ENCODE data around the gene KIF4A.
"Not testable (repeated sequence)": the region's sequence is repeated elsewhere in the genome, so short reads cannot be mapped to it uniquely, and the experiment has no call there.

KIF4A gene

GRCh38 chrX:70289793-70290770 lies at the start of gene KIF4A, which contains the start of gene PDZD11:
KIF4A (plus strand) TSS chrX:70290104; CDS start chrX:70290459, 355 bp downstream.
PDZD11 (minus strand) TSS chrX:70289927; CDS start chrX:70289341, 586 bp downstream.
- DNase-seq (ENCODE audit: low read depth, low spot score) = peak; percentile 97

- no peak for DNase-seq (ENCODE audit: low read depth, low spot score)
Measured at GRCh38 chrX:70240751-70241150, 49.2 kb upstream of the KIF4A start.

- DNase-seq (ENCODE audit: low read depth, low spot score) = no peak
Measured at GRCh38 chrX:70241501-70241900, 48.4 kb upstream of the KIF4A start.

GRCh38 chrX:70243601-70244000 lies 46.3 kb upstream of the KIF4A start:
- DNase-seq (ENCODE audit: low read depth, low spot score) = not testable (repeated sequence)

GRCh38 chrX:70244881-70245280 lies 45.0 kb upstream of the KIF4A start:
- no peak for DNase-seq (ENCODE audit: low read depth, low spot score)

GRCh38 chrX:70247252-70247651 lies 42.7 kb upstream of the KIF4A start:
- DNase-seq (ENCODE audit: low read depth, low spot score) = no peak

GRCh38 chrX:70252491-70252890 lies 37.4 kb upstream of the KIF4A start:
- DNase-seq (ENCODE audit: low read depth, low spot score) = no peak

GRCh38 chrX:70253377-70254062 lies 36.4 kb upstream of the KIF4A start:
- DNase-seq (ENCODE audit: low read depth, low spot score) = no peak

- DNase-seq (ENCODE audit: low read depth, low spot score) = no peak
Measured at GRCh38 chrX:70254063-70254400, 35.9 kb upstream of the KIF4A start.

- DNase-seq (ENCODE audit: low read depth, low spot score) = no peak
Measured at GRCh38 chrX:70254909-70255308, 35.0 kb upstream of the KIF4A start.

- DNase-seq (ENCODE audit: low read depth, low spot score) = no peak
Measured at GRCh38 chrX:70255452-70255851, 34.5 kb upstream of the KIF4A start.

GRCh38 chrX:70257423-70258288 lies 32.2 kb upstream of the KIF4A start:
- no peak for DNase-seq (ENCODE audit: low read depth, low spot score)

GRCh38 chrX:70260104-70260503 lies 29.8 kb upstream of the KIF4A start, which contains the start of gene P2RY4:
P2RY4 (minus strand) TSS chrX:70260204; CDS start chrX:70259624, 580 bp downstream.
- no peak for DNase-seq (ENCODE audit: low read depth, low spot score)

- peak; percentile 92 for DNase-seq (ENCODE audit: low read depth, low spot score)
Measured at GRCh38 chrX:70262952-70263567, 26.8 kb upstream of the KIF4A start.

- no peak for DNase-seq (ENCODE audit: low read depth, low spot score)
Measured at GRCh38 chrX:70264784-70265183, 25.1 kb upstream of the KIF4A start.

GRCh38 chrX:70268034-70268433 lies 21.9 kb upstream of the KIF4A start, which contains the start of gene ARR3:
ARR3 (plus strand) TSS chrX:70268334; CDS start chrX:70269386, 1,052 bp downstream.
- no peak for DNase-seq (ENCODE audit: low read depth, low spot score)

GRCh38 chrX:70274029-70274428 lies 15.9 kb upstream of the KIF4A start:
- DNase-seq (ENCODE audit: low read depth, low spot score) = not testable (repeated sequence)

- DNase-seq (ENCODE audit: low read depth, low spot score) = no peak
Measured at GRCh38 chrX:70279081-70279480, 10.8 kb upstream of the KIF4A start.

- DNase-seq (ENCODE audit: low read depth, low spot score) = no peak
Measured at GRCh38 chrX:70280573-70280972, 9.3 kb upstream of the KIF4A start.

GRCh38 chrX:70281951-70282350 lies 8.0 kb upstream of the KIF4A start, which contains the start of gene RAB41:
RAB41 (plus strand) TSS chrX:70282172; CDS start chrX:70282218, 46 bp downstream.
- DNase-seq (ENCODE audit: low read depth, low spot score) = no peak

Data from ELF-1 (cell line).